NCI-H1930 (cell line): ENCODE results near the gene CEP112.
"Not testable (repeated sequence)": the region's sequence is repeated elsewhere in the genome, so short reads cannot be mapped to it uniquely, and the experiment has no call there.

Experiments
- DNase-seq, 2 experiments: peaks; one replicate each; lab custom pipeline; 2025; lab: John Stamatoyannopoulos, UW

Gene CEP112

DNA sequence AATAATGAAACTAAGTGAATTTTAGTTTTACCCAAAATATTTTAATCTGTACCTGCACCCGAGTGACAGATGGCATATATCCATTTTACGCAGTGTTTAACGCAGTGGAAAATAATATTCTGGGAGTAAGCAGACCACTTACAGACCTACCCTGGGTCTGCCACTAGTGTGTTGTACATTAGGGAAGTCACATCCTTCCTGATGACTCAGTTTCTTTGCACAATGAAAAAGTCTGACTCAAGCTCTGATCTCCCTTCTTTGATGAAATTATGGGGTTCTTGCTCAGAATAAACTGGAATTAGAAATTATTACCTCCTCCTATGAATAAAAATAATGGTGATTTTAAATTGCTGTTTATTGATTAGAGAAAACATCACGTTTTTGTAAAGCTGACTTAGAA lies 507.3 kb downstream of the CEP112 start:
- no peak for DNase-seq

DNA sequence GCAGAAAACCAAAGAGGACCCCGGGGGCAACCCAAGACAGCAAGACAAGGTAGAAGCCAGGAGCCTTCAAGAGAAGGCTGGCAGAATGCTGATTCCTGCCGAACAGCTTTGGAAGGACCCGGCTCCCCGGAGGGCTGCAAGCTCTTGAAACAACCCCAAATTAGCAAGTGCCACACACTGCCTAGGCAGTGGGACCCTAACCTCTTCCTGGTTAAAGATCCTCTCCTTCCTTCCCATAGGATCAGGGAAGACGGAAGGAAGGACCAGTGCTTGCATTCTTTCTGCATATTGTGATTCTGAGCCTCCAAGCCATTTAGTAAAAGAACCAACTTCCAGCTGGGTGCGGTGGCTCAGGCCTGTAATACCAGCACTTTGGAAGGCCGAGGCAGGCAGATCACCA lies 508.5 kb downstream of the CEP112 start:
- no peak for DNase-seq

GRCh38 chr17:65681763-65682162 lies 510.2 kb downstream of the CEP112 start:
- DNase-seq = not testable (repeated sequence)

- peak in 1 of 2 experiments; percentile 48 for DNase-seq
Observed at GRCh38 chr17:65679165-65679845, 512.6 kb downstream of the CEP112 start.

DNA sequence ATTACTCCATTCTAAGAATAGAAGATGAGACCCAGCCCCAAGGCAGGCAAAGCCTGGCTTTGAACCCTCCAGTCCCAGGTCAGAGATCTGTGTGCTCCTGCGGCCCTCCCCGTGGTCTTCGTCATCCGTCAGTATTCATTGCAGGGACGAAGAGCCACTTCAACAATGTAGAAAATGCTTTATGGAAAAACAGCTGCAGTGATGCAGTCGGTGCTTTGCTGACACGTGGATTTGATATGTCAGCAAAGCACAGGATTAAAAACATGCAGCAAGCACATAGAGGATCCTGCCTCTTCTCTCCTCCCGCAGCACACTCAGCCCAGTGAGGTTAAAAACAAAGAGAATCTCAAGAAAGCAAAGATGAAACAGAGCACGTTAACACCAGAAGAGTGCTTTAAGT lies 513.4 kb downstream of the CEP112 start:
- no peak for DNase-seq

DNA sequence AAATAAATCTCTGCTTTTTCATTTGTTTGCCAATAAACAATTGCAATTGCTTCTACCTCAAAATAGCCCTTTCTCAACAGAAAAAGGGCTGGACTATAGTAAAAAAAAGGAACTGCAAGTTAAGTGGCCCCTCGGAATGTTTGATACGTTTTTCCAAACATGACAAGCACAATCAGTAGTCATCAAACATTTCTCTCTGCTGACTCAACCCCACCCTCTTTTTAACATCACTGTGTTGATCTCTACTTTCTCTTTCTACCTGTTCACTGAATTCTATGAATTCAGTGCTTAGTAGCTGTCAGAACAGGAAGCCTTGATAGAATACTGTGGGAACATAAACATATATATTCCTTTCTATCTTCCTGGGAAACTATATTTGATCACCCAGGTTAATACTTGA lies 514.0 kb downstream of the CEP112 start:
- DNase-seq = no peak

DNA sequence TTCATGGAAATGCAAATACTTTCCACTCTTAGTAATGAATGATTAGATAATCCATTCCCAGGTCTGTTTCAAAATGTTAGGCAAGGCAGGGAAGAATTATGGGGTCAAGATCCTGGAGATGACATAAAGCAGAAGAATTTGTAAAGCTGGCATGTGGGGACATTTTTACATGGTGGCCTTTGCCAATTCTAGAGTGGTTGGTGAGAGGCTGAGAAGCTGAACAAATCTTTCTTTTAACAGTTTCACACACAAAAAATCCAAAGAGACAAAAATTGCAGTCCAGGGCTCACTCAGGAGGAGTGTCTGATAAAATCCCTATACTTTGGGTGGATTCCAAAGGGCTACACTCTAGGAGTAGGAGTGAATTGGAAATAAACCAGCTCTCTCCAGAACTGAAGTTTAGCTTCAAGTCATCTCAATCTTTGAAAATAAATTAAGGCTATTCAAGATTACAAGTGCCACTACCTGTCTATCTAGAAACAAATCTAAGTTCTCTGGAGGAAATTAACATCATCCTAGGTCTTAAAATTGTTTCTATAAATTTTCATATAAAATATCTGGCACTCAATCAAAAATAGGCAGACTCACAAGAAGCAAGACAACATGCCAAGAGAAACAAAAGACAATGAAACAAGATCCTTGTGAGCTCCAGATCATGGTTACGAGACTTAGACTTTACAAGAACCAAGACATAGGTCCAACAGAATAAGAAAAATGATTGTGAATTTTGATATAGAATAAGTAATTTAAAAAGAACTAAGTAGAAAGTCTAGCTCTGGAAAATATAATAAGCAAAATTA lies 517.5 kb downstream of the CEP112 start:
- DNase-seq = no peak

DNA sequence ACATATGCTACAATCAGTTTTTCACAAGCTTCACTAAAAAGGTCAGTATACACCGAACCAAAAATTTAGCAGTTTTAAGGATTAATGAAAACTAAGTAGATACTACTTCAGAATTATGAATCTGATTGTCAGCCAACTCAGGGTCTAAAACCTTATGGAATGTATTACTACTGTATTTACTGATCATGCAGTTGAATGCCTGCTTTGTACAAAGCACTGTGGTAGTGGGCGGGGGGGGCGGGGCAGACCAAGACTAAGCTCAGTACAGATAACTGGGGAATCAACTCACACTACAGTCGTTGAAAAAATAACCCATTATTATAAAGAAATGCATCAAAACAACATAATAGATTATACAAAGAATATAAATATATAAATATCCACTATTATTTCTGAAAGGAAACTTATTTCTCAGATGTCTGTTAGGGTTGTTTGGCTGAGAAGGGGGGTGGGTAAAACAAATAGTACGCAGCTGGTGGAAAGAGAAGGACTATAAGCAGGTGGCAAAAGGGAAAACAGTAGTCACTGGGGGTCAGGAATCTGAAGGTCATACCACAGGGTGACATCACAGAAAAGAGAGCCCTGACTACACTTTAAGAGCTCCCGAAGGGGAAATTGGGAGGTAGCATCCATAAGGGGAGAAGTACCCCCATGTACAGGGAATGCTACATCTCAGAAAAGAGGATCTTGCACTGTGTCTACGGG lies 521.1 kb downstream of the CEP112 start:
- no peak for DNase-seq

- DNase-seq = no peak
Observed at GRCh38 chr17:65668211-65668610, 523.7 kb downstream of the CEP112 start.

DNA sequence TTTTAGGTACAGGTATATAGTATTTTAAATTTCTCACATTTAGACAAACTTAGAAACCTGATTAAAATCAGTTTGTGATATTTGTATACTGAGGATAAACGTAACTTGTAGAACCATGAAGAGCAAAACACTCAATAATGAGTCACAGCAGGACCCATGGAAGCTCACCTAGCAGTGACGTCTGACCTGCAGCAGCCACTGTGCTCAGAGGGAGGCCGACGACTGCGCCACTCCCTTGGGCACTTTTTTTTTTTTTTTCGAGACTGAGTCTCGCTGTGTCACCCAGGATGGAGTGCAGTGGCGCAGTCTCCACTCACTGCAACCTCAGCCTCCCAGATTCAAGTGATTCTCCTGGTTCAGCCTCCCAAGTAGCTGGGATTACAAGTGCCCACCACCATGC lies 524.3 kb downstream of the CEP112 start:
- no peak for DNase-seq

- DNase-seq = no peak
Observed at GRCh38 chr17:65666876-65667321, 525.0 kb downstream of the CEP112 start.

GRCh38 chr17:65665966-65666365 lies 526.0 kb downstream of the CEP112 start:
- DNase-seq = no peak

DNA sequence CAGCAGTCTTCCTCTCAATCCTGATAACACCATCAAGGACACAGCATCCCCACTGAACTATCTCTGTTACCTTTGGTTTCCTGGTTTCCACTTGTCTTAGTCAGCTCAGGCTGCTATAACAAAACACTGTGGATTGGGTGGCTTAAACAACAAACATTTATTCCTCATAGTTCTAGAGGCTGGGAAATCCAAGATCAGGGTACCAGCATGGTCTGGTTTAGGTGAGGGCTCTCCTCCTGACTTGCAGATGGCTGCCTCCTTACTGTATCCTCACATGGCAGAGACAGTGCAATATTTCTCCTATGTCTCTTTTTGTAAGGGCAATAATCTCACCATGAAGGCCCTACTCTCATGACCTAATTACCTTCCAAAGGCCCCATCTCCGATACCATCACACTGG lies 527.2 kb downstream of the CEP112 start:
- DNase-seq = no peak

- DNase-seq = no peak
Observed at GRCh38 chr17:65664266-65664665, 527.7 kb downstream of the CEP112 start.

DNA sequence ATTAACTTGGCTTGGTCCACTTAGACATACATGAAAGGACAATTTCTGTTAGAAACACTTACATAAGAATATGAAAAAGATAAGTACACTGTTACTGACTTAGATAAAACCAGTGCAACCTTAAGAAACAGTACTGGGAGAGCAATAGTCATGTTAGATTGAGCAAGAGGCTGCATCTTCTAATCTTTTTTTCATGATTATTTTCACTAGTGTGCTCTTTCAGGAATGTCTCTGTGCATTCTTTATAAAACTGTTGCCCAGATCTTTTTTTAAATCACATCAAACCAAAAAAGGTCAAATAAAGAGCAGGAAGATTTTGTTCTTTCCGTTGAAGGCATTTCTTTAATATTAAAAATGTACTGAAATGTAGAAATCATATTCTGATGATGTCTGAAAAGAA lies 529.7 kb downstream of the CEP112 start:
- no peak for DNase-seq

DNA sequence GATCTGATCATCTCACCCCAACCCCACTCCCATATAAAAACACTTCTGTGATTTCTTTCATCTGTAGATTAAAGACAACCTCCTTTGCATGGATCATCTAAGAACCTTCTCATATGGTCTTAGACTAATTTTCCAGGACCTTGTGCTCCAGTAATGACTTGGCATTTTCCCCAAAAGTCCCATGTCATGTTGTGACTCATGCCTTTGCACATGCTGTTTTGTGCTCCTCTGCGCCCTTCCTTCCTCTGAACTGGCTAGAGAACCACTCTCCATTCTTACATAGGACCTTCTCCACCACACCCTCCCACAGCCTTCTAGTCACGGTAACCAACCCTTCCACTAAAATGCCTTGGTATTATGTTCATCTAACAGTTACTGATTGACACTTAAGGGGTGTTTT lies 531.0 kb downstream of the CEP112 start:
- no peak for DNase-seq

- DNase-seq = no peak
Observed at GRCh38 chr17:65660078-65660477, 531.9 kb downstream of the CEP112 start.

GRCh38 chr17:65659512-65659911 lies 532.4 kb downstream of the CEP112 start:
- DNase-seq = no peak

DNA sequence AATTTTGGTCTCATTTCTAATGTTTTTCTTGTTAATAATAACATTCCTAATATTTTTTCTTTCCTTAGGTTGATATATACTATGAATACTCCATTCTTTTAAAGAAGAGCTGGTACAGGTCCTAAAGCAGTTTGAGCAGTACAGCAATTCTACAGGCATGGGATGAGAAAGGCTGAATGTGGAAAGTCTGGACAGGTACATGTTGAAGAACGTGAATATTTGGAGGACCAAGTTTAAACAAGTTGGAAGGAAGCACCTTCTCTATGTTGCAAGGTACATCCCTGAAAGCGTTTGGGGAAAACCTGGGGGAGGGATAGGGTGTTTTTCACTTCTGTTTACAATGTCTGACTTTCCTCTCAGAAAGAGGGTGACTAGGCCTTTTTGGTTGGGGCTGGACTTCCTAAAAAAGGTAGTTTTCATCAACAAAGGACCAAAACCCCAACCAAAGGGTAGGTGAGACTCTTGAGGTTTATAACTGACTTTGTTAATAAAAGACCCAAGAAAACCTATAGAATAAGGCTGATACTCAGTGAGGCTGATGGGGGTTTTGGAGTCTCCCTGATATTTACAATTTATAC lies 534.6 kb downstream of the CEP112 start:
- no peak for DNase-seq

DNA sequence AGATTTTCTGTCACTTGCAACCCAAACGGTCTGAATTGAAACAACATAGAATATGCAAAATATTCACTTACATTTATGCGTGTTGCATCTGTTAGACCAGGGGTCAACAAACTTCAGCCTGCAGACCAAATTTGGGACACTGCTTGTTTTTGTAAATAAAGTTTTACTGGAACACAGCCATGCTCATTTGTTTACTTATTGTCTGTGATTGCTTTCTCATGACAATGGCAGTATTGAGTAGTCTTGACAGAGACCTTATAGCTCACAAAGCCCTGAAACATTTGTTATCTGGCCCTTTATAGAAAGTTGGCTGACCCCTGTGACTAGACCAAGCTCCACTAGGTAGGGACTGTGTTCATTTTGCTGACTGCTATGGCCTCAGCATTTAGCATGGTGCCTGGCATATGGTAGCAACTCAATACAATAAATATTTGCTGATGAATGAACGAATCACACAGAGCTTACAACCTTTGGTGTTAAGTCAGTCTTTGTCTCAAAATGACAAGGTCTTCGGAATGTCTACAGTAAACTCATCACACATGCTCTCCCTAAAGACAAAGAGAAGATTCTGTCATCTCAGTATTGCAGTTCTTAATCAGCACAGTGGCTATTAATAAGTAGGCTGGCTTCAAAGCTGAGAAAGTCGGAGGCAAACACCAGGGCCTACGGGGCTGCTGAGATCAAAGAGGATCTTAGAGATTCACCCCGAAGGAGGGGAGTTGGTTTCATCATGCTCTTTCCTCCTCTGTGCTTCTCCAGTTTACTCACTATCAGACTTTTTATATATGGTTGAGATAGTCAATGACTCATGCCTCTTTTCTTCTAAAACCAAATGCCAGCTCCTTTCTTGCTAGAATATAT lies 535.3 kb downstream of the CEP112 start:
- DNase-seq = no peak

DNA sequence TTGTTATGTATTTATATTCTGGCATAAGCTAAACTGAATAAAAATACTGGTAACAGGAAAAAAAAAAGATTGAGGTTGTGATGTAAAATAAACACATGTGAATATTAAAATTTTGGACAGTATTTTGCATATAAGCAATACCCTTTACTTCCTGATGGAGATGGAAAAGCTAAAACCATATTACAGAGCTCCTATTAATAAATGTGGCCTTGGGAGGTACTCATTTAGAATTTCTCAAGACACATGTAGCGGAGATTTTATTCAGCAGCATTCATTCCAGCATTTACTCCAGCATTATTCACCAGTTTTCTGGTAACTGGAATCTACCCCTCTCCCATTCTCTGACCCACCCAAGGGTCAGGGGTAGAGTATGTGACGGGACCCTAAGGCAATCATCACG lies 536.2 kb downstream of the CEP112 start:
- no peak for DNase-seq

- DNase-seq = no peak
Observed at GRCh38 chr17:65644545-65644944, 547.4 kb downstream of the CEP112 start.
